GM12878 (cell line): Measurements from ENCODE around the gene NEMF.

Experiments
- CREB1 ChIP-seq: IDR thresholded peaks from 2 replicates; pipeline ENCODE4 v1.6.1; 2012; ENCODE audit warnings: low read depth, mild to moderate bottlenecking, inconsistent platforms
- CREM ChIP-seq: IDR thresholded peaks from 2 replicates; pipeline ENCODE4 v1.6.1; 2014; ENCODE audit warnings: antibody characterized with exemption, low read depth
- CTCF ChIP-seq, 3 experiments: IDR thresholded peaks in 2 of 3; conservative IDR thresholded peaks in 1 of 3; 2 replicates each; pipeline ENCODE4 v1.5.1; 2011; ENCODE audit warnings: low read depth in 3 of 3, low read length in 3 of 3, mild to moderate bottlenecking in 3 of 3, control low read depth in 2 of 3, moderate library complexity in 2 of 3, inconsistent platforms in 1 of 3, mixed read lengths in 1 of 3; ENCODE audit not compliant: control insufficient read depth in 2 of 3, insufficient read depth in 1 of 3; ENCODE audit errors: extremely low read depth in 1 of 3
- POLR2AphosphoS5 ChIP-seq: IDR thresholded peaks from 2 replicates; pipeline ENCODE4 v1.6.1; 2011; ENCODE audit warnings: mild to moderate bottlenecking, low read length, inconsistent platforms
- RAD21 ChIP-seq: IDR thresholded peaks from 2 replicates; pipeline ENCODE4 v1.6.1; 2011; ENCODE audit warnings: mild to moderate bottlenecking, low read depth, low read length, moderate library complexity; ENCODE audit not compliant: insufficient read depth
- SP1 ChIP-seq: IDR thresholded peaks from one replicate; pipeline ENCODE4 v1.6.1; 2011; ENCODE audit warnings: low read depth, low read length
- ZNF687 ChIP-seq: fragments of 450-650 bp; IDR thresholded peaks from 2 replicates; pipeline ENCODE4 v1.6.1; 2017; ENCODE audit warnings: mild to moderate bottlenecking, moderate library complexity

DNA sequence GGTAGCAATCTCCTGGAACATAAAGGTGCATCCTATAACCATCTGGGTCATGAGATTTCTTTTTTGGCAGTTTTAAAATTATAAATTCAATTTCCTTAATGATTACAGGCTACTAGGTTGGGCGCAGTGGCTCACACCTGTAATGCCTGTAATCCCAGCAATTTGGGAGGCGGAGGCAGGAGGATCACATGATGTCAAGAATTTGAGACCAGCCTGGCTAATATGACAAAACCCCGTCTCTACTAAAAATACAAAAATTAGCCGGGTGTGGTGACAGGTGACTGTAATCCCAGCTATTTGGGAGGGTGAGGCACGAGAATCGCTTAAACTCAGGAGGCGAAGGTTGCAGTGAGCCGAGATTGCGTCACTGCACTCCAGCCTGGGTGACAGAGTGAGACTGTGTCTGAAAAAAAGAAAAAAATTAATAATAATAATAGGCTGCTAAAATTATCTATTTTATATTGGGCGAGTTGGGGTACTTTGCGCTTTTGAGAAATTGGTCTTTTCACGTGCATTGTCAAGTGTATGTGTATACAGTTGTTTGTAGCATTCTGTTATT lies 23.1 kb upstream of the NEMF start:
- TF ChIP-seq RAD21 (no peak), POLR2AphosphoS5 (no peak), CTCF (IDR thresholded peaks at IDR 0.05 in 2 of 3, conservative IDR thresholded peaks at IDR 0.05 in 1 of 3; ENCODE audit: control insufficient read depth in 2 of 3, extremely low read depth in 1 of 3, insufficient read depth in 1 of 3, low read depth in 3 of 3, low read length in 3 of 3) (no peak), ZNF687 (no peak), CREB1 (no peak), CREM (no peak), SP1 (no peak)
